Measurements from ENCODE around the gene ECHDC3.

DNA sequence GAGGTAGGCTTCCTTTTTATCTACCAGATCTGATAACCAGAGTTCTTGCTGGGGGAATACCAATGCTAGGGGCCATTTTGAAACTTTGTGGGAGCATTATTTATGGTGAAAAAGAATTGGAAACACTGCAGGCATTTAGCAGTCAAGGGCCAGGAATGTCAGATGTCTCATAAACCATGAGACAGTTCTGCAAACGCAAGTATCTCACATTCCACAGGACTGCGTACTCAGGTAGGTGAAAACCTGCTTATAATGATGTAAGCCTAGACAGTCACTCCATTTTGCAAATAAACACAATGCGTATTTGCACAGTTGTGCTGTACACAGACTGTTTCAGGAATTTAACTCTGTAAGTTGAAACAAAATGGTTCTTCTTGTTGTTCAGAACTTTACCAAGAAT lies 33.9 kb downstream of the ECHDC3 start:
- TF ChIP-seq TCF12 (IDR thresholded peaks at IDR 0.05) (no peak), CTCF (IDR thresholded peaks at IDR 0.05) (no peak), RAD21 (IDR thresholded peaks at IDR 0.05; ENCODE audit: low read length) (no peak)

Data from SK-N-SH (cell line).